Stromal cell of bone marrow (primary cell): Measurements from ENCODE around the gene TMEM201.

ENCODE experiments used
- DNase-seq: peaks from one replicate; pipeline ENCODE4 v3.0.0-alpha.2; 2012; ENCODE audit warnings: low read depth

Gene TMEM201

GRCh38 chr1:9600861-9601834 lies 12.4 kb downstream of the TMEM201 start:
- DNase-seq: no peak

- DNase-seq: no peak
Measured at GRCh38 chr1:9601942-9602793, 13.5 kb downstream of the TMEM201 start.

- DNase-seq: no peak
Measured at GRCh38 chr1:9602794-9603167, 14.1 kb downstream of the TMEM201 start.

GRCh38 chr1:9603307-9603706 lies 14.6 kb downstream of the TMEM201 start:
- DNase-seq: no peak

GRCh38 chr1:9603766-9604753 lies 15.3 kb downstream of the TMEM201 start:
- no peak for DNase-seq

GRCh38 chr1:9604836-9605235 lies 16.1 kb downstream of the TMEM201 start:
- DNase-seq: no peak

- DNase-seq: no peak
Measured at GRCh38 chr1:9605946-9606455, 17.3 kb downstream of the TMEM201 start.

- DNase-seq: no peak
Measured at GRCh38 chr1:9606458-9606857, 17.7 kb downstream of the TMEM201 start.

- no peak for DNase-seq
Measured at GRCh38 chr1:9606948-9607347, 18.2 kb downstream of the TMEM201 start.

GRCh38 chr1:9607352-9607751 lies 18.6 kb downstream of the TMEM201 start:
- no peak for DNase-seq

GRCh38 chr1:9609998-9610397 lies 21.3 kb downstream of the TMEM201 start:
- no peak for DNase-seq

GRCh38 chr1:9610548-9610947 lies 21.8 kb downstream of the TMEM201 start:
- no peak for DNase-seq

GRCh38 chr1:9611716-9612115 lies 23.0 kb downstream of the TMEM201 start:
- DNase-seq: no peak

GRCh38 chr1:9612162-9612845 lies 23.6 kb downstream of the TMEM201 start:
- DNase-seq: no peak

- DNase-seq: no peak
Measured at GRCh38 chr1:9612871-9613624, 24.3 kb downstream of the TMEM201 start.

- DNase-seq: no peak
Measured at GRCh38 chr1:9613625-9614299, 25.1 kb downstream of the TMEM201 start.

GRCh38 chr1:9615316-9616063 lies 26.8 kb downstream of the TMEM201 start:
- peak; percentile 15 for DNase-seq

GRCh38 chr1:9618909-9619679 lies 30.4 kb downstream of the TMEM201 start:
- DNase-seq: no peak
